RPMI8226 (cell line): ENCODE data around the gene RUVBL1.
A peak's percentile ranks its signal among the peaks of the same experiment; 100 is the strongest.

Experiments
- DNase-seq: peaks from one replicate; pipeline ENCODE4 v3.0.0-alpha.2; 2015

Gene RUVBL1

DNA sequence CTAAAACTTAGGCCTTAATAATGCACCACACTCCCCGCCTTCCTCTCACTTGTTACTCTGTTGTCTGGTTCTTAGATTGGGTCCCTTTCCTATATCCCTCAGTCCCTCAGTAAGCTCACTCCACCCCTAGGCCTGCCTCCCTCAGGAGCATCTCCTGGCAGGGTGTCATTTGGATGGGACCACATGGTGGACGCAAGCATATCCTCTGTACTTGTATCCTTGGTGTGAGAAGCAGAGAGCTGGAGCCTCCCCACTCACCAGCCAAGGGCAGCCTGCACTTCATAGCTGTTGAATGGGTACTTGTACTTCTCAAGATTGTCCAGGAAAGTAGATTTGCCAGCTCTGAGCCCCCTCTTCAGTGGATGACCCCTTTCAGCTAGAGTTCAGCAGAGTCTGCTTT is 59.7 kb downstream of the RUVBL1 start:
- no peak for DNase-seq

DNA sequence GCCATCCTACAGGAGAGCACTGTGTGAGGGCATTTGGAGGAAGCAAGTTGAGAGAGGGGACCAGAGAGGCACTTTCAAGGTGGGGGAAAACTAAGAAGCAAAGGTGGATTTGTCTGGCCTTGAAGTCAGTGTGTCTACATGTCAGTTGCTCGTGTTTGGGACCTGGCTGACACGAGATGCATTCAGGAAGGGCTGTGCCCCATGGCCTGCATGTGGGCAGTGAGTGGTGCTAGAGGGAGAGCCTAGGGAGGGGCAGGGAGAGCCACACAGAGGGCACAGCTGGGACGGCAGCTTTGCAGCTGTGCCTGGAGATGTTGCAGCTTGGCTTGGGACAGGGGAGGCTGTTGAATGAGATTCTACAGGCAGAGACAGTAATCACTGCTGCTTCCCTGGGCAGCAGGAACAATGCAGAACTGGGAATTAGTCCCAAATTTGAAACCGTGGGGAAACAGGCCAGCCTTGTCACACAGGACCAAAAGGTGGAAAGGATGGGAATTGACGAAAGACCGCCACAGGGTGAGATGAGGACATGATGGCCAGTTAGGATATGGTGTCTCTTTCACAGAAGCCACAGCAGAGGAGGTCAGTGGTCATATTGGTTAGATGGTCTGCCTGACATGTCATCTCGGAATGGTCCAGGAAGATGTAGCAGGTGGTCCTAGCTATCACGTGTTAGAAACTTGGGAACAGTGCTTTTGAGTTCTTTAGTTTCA is 61.4 kb downstream of the RUVBL1 start:
- DNase-seq, result no peak

DNA sequence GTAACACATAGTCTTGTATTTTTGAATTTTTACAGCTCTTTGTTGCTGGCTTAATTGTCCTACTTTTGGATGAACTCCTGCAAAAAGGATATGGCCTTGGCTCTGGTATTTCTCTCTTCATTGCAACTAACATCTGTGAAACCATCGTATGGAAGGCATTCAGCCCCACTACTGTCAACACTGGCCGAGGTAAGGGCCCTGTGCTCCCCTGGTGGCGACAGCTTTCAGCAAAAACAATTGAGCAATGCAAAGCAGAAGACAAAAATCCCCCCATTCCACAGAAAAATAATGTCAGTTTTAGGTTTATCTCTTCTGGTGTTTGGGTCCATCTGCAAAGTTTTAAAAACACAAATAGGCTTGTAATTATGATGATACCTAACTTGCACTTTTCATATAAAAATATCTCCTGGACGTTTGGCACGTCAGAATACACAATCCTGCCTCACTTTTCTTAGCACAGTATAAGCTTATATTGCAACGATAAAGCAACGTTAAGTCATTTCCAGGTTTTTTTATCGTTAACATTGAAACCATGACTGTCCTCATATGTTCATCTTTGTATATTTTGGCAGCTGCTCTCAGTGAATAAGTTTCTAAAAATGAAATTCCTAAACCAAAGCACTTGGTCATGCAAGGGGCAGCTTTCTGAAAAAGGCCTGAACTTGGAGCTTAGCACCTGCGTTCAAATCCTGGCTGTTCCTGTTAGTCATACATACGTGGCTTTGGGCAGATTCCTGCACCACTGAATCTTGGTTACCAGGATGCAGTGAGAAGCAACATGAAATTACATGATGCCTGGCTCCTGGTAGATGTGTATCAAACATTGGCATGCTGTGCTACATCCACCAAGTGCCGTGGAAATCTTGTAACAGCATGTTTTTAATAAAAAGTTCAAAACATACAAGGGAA is 62.9 kb downstream of the RUVBL1 start:
- DNase-seq, result no peak

DNA sequence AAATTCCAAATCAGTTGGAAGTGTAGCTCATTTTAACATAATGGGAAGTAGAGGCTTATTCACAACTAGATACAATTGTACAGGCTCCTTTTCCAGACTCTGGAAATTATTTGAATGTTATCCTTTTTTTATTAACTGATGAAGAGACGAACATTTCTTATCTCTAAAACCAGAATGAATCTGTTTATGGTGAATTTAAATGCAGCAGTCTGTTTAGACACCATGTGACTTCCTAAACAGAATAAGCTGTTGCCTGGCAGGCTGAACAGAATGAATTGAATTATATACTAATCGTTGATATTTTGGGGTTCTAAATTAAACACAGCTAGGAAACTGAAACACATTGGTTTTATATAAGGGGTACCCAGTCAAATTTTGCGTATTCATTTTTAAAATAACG is 67.4 kb downstream of the RUVBL1 start:
- no peak for DNase-seq

- DNase-seq, result no peak
Measured at GRCh38 chr3:128054367-128054766, 69.2 kb downstream of the RUVBL1 start.

- no peak for DNase-seq
Measured at GRCh38 chr3:128053614-128054013, 70.0 kb downstream of the RUVBL1 start.

- no peak for DNase-seq
Measured at GRCh38 chr3:128052595-128053351, 70.8 kb downstream of the RUVBL1 start.

- DNase-seq, result peak; percentile 96
Measured at GRCh38 chr3:128051837-128052594, 71.6 kb downstream of the RUVBL1 start, which contains the start of gene SEC61A1. SEC61A1 (plus strand) TSS chr3:128052437; CDS start chr3:128052553, 116 bp downstream.

- DNase-seq, result no peak
Measured at GRCh38 chr3:128051459-128051836, 72.2 kb downstream of the RUVBL1 start.

DNA sequence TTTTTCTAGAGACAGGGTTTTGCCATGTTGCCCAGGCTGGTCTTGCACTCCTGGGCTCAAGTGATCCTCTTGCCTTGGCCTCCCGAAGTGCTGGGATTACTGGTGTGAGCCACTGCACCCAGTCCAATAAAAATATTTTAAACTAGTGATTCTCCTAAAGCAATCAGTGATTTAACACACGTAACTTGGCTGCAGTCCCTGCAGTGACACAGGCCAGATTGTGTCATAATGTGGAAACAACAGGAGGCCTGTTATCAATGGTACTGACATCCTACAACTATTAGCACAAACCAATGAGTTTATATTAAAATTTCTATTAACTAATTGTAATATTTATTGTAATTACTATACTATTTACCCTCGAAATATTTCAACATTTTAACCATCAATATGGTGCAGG is 73.0 kb downstream of the RUVBL1 start:
- DNase-seq, result no peak

DNA sequence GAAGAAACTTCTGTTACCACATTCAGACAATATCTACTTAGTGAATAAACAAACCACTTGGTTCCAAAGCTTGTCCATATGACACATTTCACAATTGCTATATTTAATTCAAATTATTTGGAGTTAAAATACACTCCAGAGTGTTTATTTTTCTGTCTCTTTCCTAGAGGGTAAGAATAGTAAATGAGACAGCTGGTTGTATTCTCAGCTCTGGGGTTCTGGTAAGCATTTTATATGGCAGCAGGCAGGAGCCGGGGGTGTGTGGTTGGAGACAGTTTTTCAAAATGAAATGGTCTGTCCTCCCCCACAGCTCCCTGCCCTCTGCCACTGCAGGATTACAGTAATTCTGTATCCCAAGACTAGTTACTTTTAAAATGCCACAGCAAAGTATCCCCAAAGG is 82.3 kb downstream of the RUVBL1 start:
- no peak for DNase-seq

DNA sequence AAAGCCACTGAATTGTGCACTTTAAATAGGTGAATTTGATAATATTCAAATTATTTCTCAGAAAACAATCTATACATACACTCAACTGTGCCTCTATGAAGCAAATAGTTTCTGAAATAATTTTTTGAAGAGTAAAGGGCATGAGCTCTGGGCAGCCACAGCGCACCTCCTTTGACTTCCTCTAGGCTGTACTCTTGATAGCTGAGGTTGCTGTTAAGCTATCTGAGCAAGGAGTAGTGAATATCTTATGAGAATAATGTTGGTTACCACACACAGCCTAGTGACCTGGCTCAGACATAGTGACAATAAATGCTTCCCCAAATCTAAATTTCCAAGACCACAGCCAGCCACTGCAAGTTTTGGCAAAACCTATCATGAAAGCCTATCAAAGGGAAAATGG is 83.0 kb downstream of the RUVBL1 start:
- DNase-seq, result no peak

- DNase-seq, result no peak
Measured at GRCh38 chr3:128040041-128040440, 83.6 kb downstream of the RUVBL1 start.

GRCh38 chr3:128036119-128036518 is 87.5 kb downstream of the RUVBL1 start:
- no peak for DNase-seq

DNA sequence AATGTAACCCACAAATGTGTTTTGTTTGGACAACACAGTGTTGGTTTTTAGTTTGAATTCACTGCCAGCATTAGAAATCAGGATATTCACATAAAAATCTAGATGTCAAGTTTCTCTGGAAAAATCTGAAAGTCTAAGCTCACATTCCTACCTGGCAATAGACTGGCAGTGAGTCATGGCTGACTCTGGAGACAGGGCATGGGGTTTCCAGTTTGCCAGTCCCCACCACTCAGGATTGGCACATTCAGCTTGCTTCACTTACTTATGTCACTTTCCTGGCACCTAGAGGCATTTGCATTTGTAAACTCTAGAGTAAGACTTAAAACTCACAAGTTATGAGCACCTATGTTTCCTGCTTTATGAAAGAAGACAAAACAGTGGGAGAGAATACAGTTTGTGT is 90.5 kb downstream of the RUVBL1 start:
- no peak for DNase-seq
